HepG2 (cell line): ENCODE data around the gene RASSF6. TPM values are rescaled to one million over a fixed set of nuclear protein-coding genes. Genes with fewer than 3 reads are reported as not detected.

Source experiments
- AHR ChIP-seq: IDR thresholded peaks from 2 replicates; pipeline ENCODE4 v1.6.1; 2018; ENCODE audit warnings: missing genetic modification reagents, missing compliant biosample characterization
- CAMTA2 ChIP-seq: sonication (generic); formaldehyde crosslinking; IDR thresholded peaks from 2 replicates; pipeline ENCODE4 v1.4.0; 2020; ENCODE audit warnings: mild to moderate bottlenecking, missing genetic modification reagents, borderline replicate concordance
- CEBPB ChIP-seq: IDR thresholded peaks from 2 replicates; pipeline ENCODE4 v1.6.1; 2011; ENCODE audit warnings: low read depth, low read length, improper control_type of control experiment, borderline replicate concordance
- CTCF ChIP-seq: sonication (generic); formaldehyde crosslinking; IDR thresholded peaks from 2 replicates; pipeline ENCODE4 v1.5.0; 2020; ENCODE audit warnings: mild to moderate bottlenecking, missing genetic modification reagents, moderate library complexity
- DBP ChIP-seq: sonication (generic); formaldehyde crosslinking; IDR thresholded peaks from 2 replicates; pipeline ENCODE4 v1.4.0; 2020; ENCODE audit warnings: missing genetic modification reagents; ENCODE audit errors: not compliant biosample characterization
- ETV6 ChIP-seq: sonication (generic); formaldehyde crosslinking; conservative IDR thresholded peaks from 2 replicates; pipeline ENCODE4 v1.4.0; 2020; ENCODE audit warnings: missing genetic modification reagents
- EZH2 ChIP-seq: conservative IDR thresholded peaks from 2 replicates; pipeline ENCODE4 v1.6.1; 2012; ENCODE audit warnings: mild to moderate bottlenecking, low read depth, low read length, moderate library complexity
- FOXK1 ChIP-seq: sonication (generic); formaldehyde crosslinking; IDR thresholded peaks from 2 replicates; pipeline ENCODE4 v1.4.0; 2020; ENCODE audit warnings: low read depth, missing genetic modification reagents, borderline replicate concordance
- HHEX ChIP-seq: IDR thresholded peaks from 2 replicates; pipeline ENCODE4 v1.6.1; 2016; ENCODE audit warnings: control low read depth
- HOMEZ ChIP-seq: IDR thresholded peaks from 2 replicates; pipeline ENCODE4 v1.6.1; 2016; ENCODE audit warnings: low read depth
- JUND ChIP-seq: sonication (generic); formaldehyde crosslinking; IDR thresholded peaks from 2 replicates; pipeline ENCODE4 v1.8.0; 2022; ENCODE audit warnings: mild to moderate bottlenecking, missing genetic modification reagents
- KDM4B ChIP-seq: sonication (generic); formaldehyde crosslinking; IDR thresholded peaks from 2 replicates; pipeline ENCODE4 v1.4.0; 2020; ENCODE audit warnings: missing genetic modification reagents
- KLF16 ChIP-seq, 2 experiments: sonication (generic) in 1 of 2; formaldehyde crosslinking in 1 of 2; IDR thresholded peaks; 2 replicates each; pipeline versions ENCODE4 v1.6.1 to v1.8.0; 2016 to 2023; ENCODE audit warnings: missing genetic modification reagents in 2 of 2, missing compliant biosample characterization in 1 of 2
- NBN ChIP-seq: fragments of 450-650 bp; conservative IDR thresholded peaks from 2 replicates; pipeline ENCODE4 v1.6.1; 2017
- PAWR ChIP-seq: sonication (generic); formaldehyde crosslinking; IDR thresholded peaks from 2 replicates; pipeline ENCODE4 v1.4.0; 2020; ENCODE audit warnings: missing genetic modification reagents, mild to moderate bottlenecking, borderline replicate concordance
- PLSCR1 ChIP-seq: sonication (generic); formaldehyde crosslinking; IDR thresholded peaks from 2 replicates; pipeline ENCODE4 v1.5.0; 2020; ENCODE audit warnings: missing genetic modification reagents, mild to moderate bottlenecking, borderline replicate concordance
- SMYD3 ChIP-seq: sonication (generic); formaldehyde crosslinking; IDR thresholded peaks from 2 replicates; pipeline ENCODE4 v1.8.1; 2023; ENCODE audit warnings: mild to moderate bottlenecking, missing genetic modification reagents
- SRF ChIP-seq: IDR thresholded peaks from 2 replicates; pipeline ENCODE4 v1.6.1; 2011; ENCODE audit warnings: mild to moderate bottlenecking, low read depth, low read length, moderate library complexity
- TMF1 ChIP-seq: sonication (generic); formaldehyde crosslinking; IDR thresholded peaks from 2 replicates; pipeline ENCODE4 v1.8.1; 2022; ENCODE audit warnings: low read depth, missing genetic modification reagents
- ZEB1 ChIP-seq: IDR thresholded peaks from 2 replicates; pipeline ENCODE4 v1.6.1; 2012; ENCODE audit warnings: mild to moderate bottlenecking, low read depth, inconsistent platforms; ENCODE audit not compliant: insufficient replicate concordance
- ZHX1 ChIP-seq: sonication (generic); formaldehyde crosslinking; IDR thresholded peaks from 2 replicates; pipeline ENCODE4 v1.8.1; 2022; ENCODE audit warnings: low read depth, mild to moderate bottlenecking, missing genetic modification reagents
- ZNF101 ChIP-seq: sonication (generic); formaldehyde crosslinking; IDR thresholded peaks from 2 replicates; pipeline ENCODE4 v1.4.0; 2020; ENCODE audit warnings: mild to moderate bottlenecking, low read depth, missing genetic modification reagents, borderline replicate concordance
- ZNF446 ChIP-seq: sonication (generic); formaldehyde crosslinking; IDR thresholded peaks from 2 replicates; pipeline ENCODE4 v1.5.0; 2020; ENCODE audit warnings: mild to moderate bottlenecking, missing genetic modification reagents
- ZNF572 ChIP-seq: sonication (generic); formaldehyde crosslinking; IDR thresholded peaks from 2 replicates; pipeline ENCODE4 v1.5.1; 2020; ENCODE audit warnings: mild to moderate bottlenecking, missing genetic modification reagents
- ZNF589 ChIP-seq: sonication (generic); formaldehyde crosslinking; conservative IDR thresholded peaks from 2 replicates; pipeline ENCODE4 v1.8.0; 2022; ENCODE audit warnings: mild to moderate bottlenecking, moderate library complexity, missing genetic modification reagents
- polyA plus RNA-seq, 8 experiments: library from polyadenylated mRNA; depleted of rRNA in 3 of 8; stranded (reverse) in 7 of 8; unstranded in 1 of 8; fragments of >200 nt; fragmentation: Illumina TruSeq in 4 of 8; extraction: Trizol in 4 of 8; gene quantifications; 2 replicates each; pipeline versions ENCODE4 v1.2.1 to v1.2.3, GENCODE V29; 2011 to 2016; ENCODE audit warnings: low read depth in 4 of 8, missing spikeins in 1 of 8, mixed read lengths in 1 of 8; ENCODE audit not compliant: insufficient read depth in 1 of 8
- total RNA-seq, 5 experiments: library from RNA; depleted of rRNA; stranded (reverse); fragments of >200 nt; fragmentation: Illumina TruSeq; extraction: Trizol; gene quantifications; 2 replicates each; pipeline ENCODE4 v1.2.3, GENCODE V29; 2016; ENCODE audit warnings: low read depth in 1 of 5

RASSF6 gene
- total and polyA plus RNA-seq, 2 of the 13 experiments (the other 11 are each of a cell fraction or from before 2014, with no cell fraction given), result 0.03 to 0.11 TPM

- TF ChIP-seq DBP, result no peak
- no peak for TF ChIP-seq ZNF446 (CRISPR knock-in tag)
- no peak for TF ChIP-seq TMF1 (CRISPR knock-in tag)
- TF ChIP-seq CAMTA2 (CRISPR knock-in tag), result no peak
- no peak for TF ChIP-seq ZHX1 (CRISPR knock-in tag)
- peak; percentile 95 for TF ChIP-seq CEBPB
- no peak for TF ChIP-seq KLF16 (CRISPR knock-in tag; IDR thresholded peaks at IDR 0.05)
- TF ChIP-seq NBN, result no peak
- no peak for TF ChIP-seq HHEX (CRISPR knock-in tag)
- TF ChIP-seq PLSCR1 (CRISPR knock-in tag), result no peak
- TF ChIP-seq ZNF589, result no peak
- no peak for TF ChIP-seq PAWR (CRISPR knock-in tag)
- no peak for TF ChIP-seq CTCF (CRISPR knock-in tag)
- peak; percentile 73 for TF ChIP-seq ZEB1
- TF ChIP-seq SRF, result no peak
- TF ChIP-seq AHR (CRISPR knock-in tag), result no peak
- TF ChIP-seq JUND (CRISPR knock-in tag), result no peak
- no peak for TF ChIP-seq EZH2
- no peak for TF ChIP-seq ZNF572 (CRISPR knock-in tag)
- peak; percentile 76; the same call in 1 of the 2 replicates for TF ChIP-seq HOMEZ (CRISPR knock-in tag)
- TF ChIP-seq FOXK1, result peak; percentile 36; the same call in 1 of the 2 replicates
- TF ChIP-seq SMYD3 (CRISPR knock-in tag), result no peak; the same call in 1 of the 2 replicates
- TF ChIP-seq ZNF101 (CRISPR knock-in tag), result no peak
- no peak for TF ChIP-seq KDM4B (CRISPR knock-in tag)
- TF ChIP-seq ETV6 (CRISPR knock-in tag), result no peak
Measured at GRCh38 chr4:73599182-73599581, 21.1 kb downstream of the RASSF6 start (continued).
